ENCODE measurements around the gene MYO10. TPM values are rescaled to one million over a fixed set of nuclear protein-coding genes. Genes with fewer than 3 reads are reported as not detected.
"Not testable (repeated sequence)": the region's sequence is repeated elsewhere in the genome, so short reads cannot be mapped to it uniquely, and the experiment has no call there.

MYO10 gene
- total RNA-seq, 4 donors from 2014 or later: 51.6 to 190 (median 72.9) TPM

DNA sequence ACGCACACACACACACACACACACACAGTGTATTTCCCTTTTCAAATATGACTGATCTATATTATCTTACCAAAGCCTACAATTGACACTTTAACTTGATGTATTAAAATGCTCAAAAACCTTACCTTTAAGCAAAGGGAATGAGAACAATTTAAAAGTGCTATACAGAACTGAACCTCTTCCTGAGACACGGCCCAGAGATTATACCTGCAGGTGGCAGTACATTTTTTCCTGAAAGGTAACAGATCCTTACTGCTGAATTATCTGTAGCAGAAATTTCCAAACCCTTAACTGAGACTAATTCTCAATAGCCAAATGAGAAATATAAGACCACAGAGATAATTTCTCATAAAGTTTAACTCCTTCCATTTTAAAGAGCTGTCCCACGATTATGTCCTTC lies 91.1 kb downstream of the MYO10 start:
- Histone ChIP-seq H3K9me3 (no peaks in the 10 kb centered on the region), H3K27me3 (no peaks in the 10 kb centered on the region), H3K4me3 (no peak overlapping the region), H3K27ac (peak overlapping the region; percentile 52 to 68 (median 54)), H3K36me3 (no peaks in the 10 kb centered on the region), H3K4me1 (peaks cover 0 to 18% (median 8%) of the 10 kb centered on the region in 4 donors)
- intact Hi-C loops (cut with DNase I; ENCODE audit: low total_unique reads) (no loop called here), in situ Hi-C loops (cut with MboI; ENCODE audit: low pct_ligation_motif_present in 1 of 4, low pct_unique_long_range_greater_than_20kb in 1 of 4, low sequenced_read_pairs in 3 of 4) (no loop called here)
- no peak for DNase-seq
- WGBS, 2 donors (ENCODE audit: low coverage in 1 of 2): 68 to 75% methylated on average over 3 of the region's 3 CpGs
- TF ChIP-seq, protein P1, sequence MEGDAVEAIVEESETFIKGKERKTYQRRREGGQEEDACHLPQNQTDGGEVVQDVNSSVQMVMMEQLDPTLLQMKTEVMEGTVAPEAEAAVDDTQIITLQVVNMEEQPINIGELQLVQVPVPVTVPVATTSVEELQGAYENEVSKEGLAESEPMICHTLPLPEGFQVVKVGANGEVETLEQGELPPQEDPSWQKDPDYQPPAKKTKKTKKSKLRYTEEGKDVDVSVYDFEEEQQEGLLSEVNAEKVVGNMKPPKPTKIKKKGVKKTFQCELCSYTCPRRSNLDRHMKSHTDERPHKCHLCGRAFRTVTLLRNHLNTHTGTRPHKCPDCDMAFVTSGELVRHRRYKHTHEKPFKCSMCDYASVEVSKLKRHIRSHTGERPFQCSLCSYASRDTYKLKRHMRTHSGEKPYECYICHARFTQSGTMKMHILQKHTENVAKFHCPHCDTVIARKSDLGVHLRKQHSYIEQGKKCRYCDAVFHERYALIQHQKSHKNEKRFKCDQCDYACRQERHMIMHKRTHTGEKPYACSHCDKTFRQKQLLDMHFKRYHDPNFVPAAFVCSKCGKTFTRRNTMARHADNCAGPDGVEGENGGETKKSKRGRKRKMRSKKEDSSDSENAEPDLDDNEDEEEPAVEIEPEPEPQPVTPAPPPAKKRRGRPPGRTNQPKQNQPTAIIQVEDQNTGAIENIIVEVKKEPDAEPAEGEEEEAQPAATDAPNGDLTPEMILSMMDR (IDR thresholded peaks at IDR 0.05): peak; percentile 15 to 52 (median 31)
- no peak for TF ChIP-seq POLR2AphosphoS5 (IDR thresholded peaks at IDR 0.05)
- TF ChIP-seq POLR2A (IDR thresholded peaks at IDR 0.05): no peak
- no peak for TF ChIP-seq EP300 (IDR thresholded peaks at IDR 0.05; ENCODE audit: low read depth)

DNA sequence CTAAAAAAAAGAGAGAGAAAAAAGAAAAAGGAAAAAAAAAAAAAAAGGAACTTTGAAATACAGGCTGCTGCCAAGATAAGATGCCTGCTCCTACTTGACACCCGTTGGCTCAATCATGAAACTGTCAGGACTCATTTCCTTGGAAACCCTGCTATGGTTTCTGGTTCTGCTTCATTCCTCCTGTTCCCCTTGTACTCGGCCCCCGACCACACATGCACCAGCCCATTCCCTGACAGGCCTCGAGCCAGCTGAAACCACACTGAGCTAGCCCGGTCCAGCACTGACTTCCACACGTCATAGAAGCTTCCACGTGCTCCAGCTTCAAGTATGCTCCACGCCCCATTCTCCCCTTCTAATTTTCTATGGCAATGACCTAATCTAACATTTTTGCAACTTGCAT lies 93.2 kb downstream of the MYO10 start:
- 68 to 79% methylated on average over 8 of the region's 8 CpGs for WGBS, 2 donors (ENCODE audit: low coverage in 1 of 2)
- Histone ChIP-seq H3K4me3 (no peak overlapping the region), H3K27me3 (no peaks in the 10 kb centered on the region), H3K9me3 (no peaks in the 10 kb centered on the region), H3K36me3 (no peaks in the 10 kb centered on the region), H3K27ac (no peak overlapping the region), H3K4me1 (peaks cover 0 to 18% (median 8%) of the 10 kb centered on the region in 4 donors)
- in situ Hi-C loops (cut with MboI; ENCODE audit: low pct_ligation_motif_present in 1 of 4, low pct_unique_long_range_greater_than_20kb in 1 of 4, low sequenced_read_pairs in 3 of 4): no loop called here
- TF ChIP-seq, protein P1 (IDR thresholded peaks at IDR 0.05): no peak
- TF ChIP-seq EP300 (IDR thresholded peaks at IDR 0.05; ENCODE audit: low read depth) (no peak), POLR2AphosphoS5 (IDR thresholded peaks at IDR 0.05) (no peak), POLR2A (IDR thresholded peaks at IDR 0.05) (no peak)
- DNase-seq: no peak
- intact Hi-C loops (cut with DNase I; ENCODE audit: low total_unique reads): no loop called here

DNA sequence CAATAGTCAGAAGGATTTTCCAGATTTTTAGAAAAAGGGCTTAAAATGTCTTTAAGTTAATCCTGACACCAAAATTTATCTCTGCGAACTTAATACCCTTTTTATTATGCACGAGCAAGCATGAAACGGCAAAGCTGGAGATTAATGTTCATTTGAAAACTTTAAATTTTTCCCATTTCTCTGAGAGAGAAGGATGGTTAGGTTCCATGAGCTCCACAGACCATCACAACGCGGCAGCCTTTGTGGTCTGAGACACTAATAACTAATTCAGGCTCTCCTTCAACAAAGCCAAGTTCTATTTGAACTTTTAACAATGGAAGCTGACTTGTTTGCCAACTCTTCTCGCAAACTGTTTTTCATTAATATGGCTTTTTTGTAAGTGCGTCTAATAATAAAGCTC lies 94.7 kb downstream of the MYO10 start:
- TF ChIP-seq POLR2AphosphoS5 (IDR thresholded peaks at IDR 0.05): no peak
- intact Hi-C loops (cut with DNase I; ENCODE audit: low total_unique reads): no loop called here
- DNase-seq: no peak
- H3K4me1 ChIP-seq: peaks cover 0 to 10% (median 8%) of the 10 kb centered on the region in 4 donors
- H3K27ac ChIP-seq: no peak overlapping the region
- in situ Hi-C loops (cut with MboI; ENCODE audit: low pct_ligation_motif_present in 1 of 4, low pct_unique_long_range_greater_than_20kb in 1 of 4, low sequenced_read_pairs in 3 of 4): no loop called here
- H3K9me3 ChIP-seq: no peaks in the 10 kb centered on the region
- WGBS, 2 donors (ENCODE audit: low coverage in 1 of 2): 69% methylated on average over 7 of the region's 7 CpGs
- no peak overlapping the region for H3K4me3 ChIP-seq
- H3K36me3 ChIP-seq: no peaks in the 10 kb centered on the region
- no peaks in the 10 kb centered on the region for H3K27me3 ChIP-seq

DNA sequence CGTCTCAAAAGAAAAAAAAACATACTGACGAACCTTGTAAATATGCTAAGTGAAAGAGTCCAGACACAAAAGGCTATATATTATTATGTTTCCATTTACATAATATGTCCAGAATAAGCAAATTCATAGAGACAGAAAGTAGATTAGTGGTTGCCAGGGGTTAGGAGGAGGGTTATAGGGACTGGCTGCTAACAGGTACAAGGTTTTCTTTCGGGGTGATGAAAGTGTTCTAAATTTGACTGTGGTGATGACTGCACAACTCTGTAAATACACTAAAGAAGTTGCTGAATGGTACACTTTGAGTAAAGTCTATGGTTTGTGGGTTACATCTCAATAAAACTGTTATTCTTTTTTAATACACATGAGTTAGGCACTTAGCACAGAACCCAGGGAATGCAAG lies 98.8 kb downstream of the MYO10 start:
- no peak for TF ChIP-seq POLR2A (IDR thresholded peaks at IDR 0.05)
- TF ChIP-seq POLR2AphosphoS5 (IDR thresholded peaks at IDR 0.05): no peak
- no peak for TF ChIP-seq EP300 (IDR thresholded peaks at IDR 0.05; ENCODE audit: low read depth)
- TF ChIP-seq, protein P1 (IDR thresholded peaks at IDR 0.05): no peak
- Histone ChIP-seq H3K4me1 (no peaks in the 10 kb centered on the region), H3K4me3 (no peak overlapping the region), H3K27ac (no peak overlapping the region), H3K27me3 (no peaks in the 10 kb centered on the region), H3K36me3 (no peaks in the 10 kb centered on the region), H3K9me3 (no peaks in the 10 kb centered on the region)
- in situ Hi-C loops (cut with MboI; ENCODE audit: low pct_ligation_motif_present in 1 of 4, low pct_unique_long_range_greater_than_20kb in 1 of 4, low sequenced_read_pairs in 3 of 4) (no loop called here), intact Hi-C loops (cut with DNase I; ENCODE audit: low total_unique reads) (no loop called here)
- DNase-seq: no peak
- WGBS, 2 donors (ENCODE audit: low coverage in 1 of 2): 69 to 95% methylated on average over 2 to 3 of the region's 3 CpGs

DNA sequence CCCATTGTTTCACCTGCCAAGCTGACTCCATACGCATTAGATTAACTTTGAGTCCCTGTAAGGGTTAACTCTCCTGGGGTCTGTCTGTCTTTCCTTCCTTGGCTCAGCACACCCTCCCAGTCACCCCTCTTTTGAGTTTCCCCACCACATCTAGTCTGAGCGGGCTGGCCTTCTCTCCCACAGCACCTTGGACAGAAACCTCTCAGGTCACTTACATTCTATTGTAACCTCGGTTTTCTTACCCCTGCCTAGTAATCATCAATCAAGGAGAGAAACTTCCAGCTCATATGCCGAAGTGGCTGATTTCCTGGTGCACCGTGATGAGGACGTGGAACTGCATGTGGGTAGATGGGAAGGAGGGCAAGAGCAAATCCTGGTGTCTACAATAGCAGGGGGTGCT lies 102.1 kb downstream of the MYO10 start:
- WGBS, 2 donors (ENCODE audit: low coverage in 1 of 2): 80% methylated on average over 1 to 6 of the region's 6 CpGs
- DNase-seq: no peak
- in situ Hi-C loops (cut with MboI; ENCODE audit: low pct_ligation_motif_present in 1 of 4, low pct_unique_long_range_greater_than_20kb in 1 of 4, low sequenced_read_pairs in 3 of 4): no loop called here
- H3K9me3 ChIP-seq: no peaks in the 10 kb centered on the region
- no peak overlapping the region for H3K4me3 ChIP-seq
- H3K27me3 ChIP-seq: no peaks in the 10 kb centered on the region
- intact Hi-C loops (cut with DNase I; ENCODE audit: low total_unique reads): no loop called here
- H3K4me1 ChIP-seq: no peaks in the 10 kb centered on the region
- no peak overlapping the region for H3K27ac ChIP-seq
- no peak for TF ChIP-seq POLR2A (IDR thresholded peaks at IDR 0.05)
- no peak for TF ChIP-seq EP300 (IDR thresholded peaks at IDR 0.05; ENCODE audit: low read depth)
- no peak for TF ChIP-seq POLR2AphosphoS5 (IDR thresholded peaks at IDR 0.05)
- TF ChIP-seq, protein P1 (IDR thresholded peaks at IDR 0.05): no peak
- no peaks in the 10 kb centered on the region for H3K36me3 ChIP-seq

DNA sequence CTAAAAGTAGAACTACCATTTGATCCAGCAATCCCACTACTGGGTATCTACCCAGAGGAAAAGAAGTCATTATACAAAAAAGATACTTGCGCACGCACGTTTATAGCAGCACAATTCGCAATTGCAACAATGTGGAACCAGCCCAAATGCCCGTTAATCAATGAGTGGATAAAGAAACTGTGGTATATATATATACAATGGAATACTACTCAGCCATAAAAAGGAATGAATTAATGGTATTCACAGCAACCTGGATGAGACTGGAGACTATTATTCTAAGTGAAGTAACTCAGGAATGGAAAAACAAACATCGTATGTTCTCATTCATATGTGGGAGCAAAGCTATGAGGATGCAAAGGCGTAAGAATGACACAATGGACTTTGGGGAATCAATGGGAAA lies 104.8 kb downstream of the MYO10 start:
- in situ Hi-C loops (cut with MboI; ENCODE audit: low pct_ligation_motif_present in 1 of 4, low pct_unique_long_range_greater_than_20kb in 1 of 4, low sequenced_read_pairs in 3 of 4); H3K4me3 ChIP-seq; H3K9me3 ChIP-seq; H3K27ac ChIP-seq; H3K36me3 ChIP-seq; DNase-seq; H3K27me3 ChIP-seq; intact Hi-C loops (cut with DNase I; ENCODE audit: low total_unique reads); H3K4me1 ChIP-seq: not testable (repeated sequence)
- WGBS, 2 donors (ENCODE audit: low coverage in 1 of 2): 90 to 93% methylated on average over 6 to 7 of the region's 7 CpGs
